Measurements from ENCODE around the gene NKG7.
"Not testable (repeated sequence)": the region's sequence is repeated elsewhere in the genome, so short reads cannot be mapped to it uniquely, and the experiment has no call there.

NKG7 gene

GRCh38 chr19:51372649-51373504 lies at the start of gene NKG7:
TSS of gene NKG7 (minus strand) at chr19:51372654. CDS start at chr19:51372535, 119 bp downstream.
- DNase-seq: no peak

GRCh38 chr19:51422053-51422448 lies 49.6 kb upstream of the NKG7 start:
- DNase-seq: no peak

- no peak for DNase-seq
Observed at GRCh38 chr19:51421229-51422052, 49.0 kb upstream of the NKG7 start.

DNA sequence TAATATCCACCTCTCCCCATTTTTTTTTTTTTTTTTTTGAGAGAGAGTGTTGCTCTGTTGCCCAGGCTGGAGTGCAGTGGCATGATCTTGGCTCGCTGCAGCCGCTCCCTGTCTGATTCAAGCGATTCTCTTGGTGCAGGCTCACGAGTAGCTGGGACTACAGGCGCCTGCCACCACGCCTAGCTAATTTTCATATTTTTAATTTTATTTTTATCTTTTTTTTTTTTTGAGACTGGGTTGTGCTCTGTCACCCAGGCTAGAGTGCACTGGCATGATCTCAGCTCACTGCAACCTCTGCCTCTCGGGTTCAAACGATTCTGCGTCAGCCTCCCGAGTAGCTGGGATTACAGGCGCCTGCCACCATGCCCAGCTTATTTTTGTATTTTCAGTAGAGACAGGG lies 48.1 kb upstream of the NKG7 start:
- DNase-seq: not testable (repeated sequence)

- no peak for DNase-seq
Observed at GRCh38 chr19:51418707-51419106, 46.3 kb upstream of the NKG7 start.

DNA sequence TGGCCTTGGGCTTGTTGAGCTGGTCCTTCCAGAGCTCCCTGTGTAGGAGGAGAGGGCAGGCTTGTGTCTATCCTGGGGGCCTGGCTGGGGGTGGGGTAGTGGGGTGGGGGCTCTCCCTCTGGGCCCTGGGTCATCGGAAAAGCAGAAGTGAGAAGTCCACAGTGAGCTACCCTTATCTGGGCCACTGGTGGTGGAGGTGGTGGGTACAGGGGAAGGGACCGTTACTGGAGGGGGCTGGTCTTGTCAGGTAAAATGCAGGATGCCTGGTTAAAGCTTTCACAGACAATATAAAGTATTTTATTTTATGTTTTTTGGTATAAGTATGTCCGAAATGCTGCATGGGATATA lies 45.3 kb upstream of the NKG7 start:
- DNase-seq: no peak

- DNase-seq: no peak
Observed at GRCh38 chr19:51417107-51417809, 44.8 kb upstream of the NKG7 start, which contains the start of gene SIGLEC10. TSS of gene SIGLEC10 (minus strand) at chr19:51417642. CDS start at chr19:51417581, 61 bp downstream.

- DNase-seq: not testable (repeated sequence)
Observed at GRCh38 chr19:51416422-51416821, 44.0 kb upstream of the NKG7 start.

GRCh38 chr19:51415187-51415586 lies 42.7 kb upstream of the NKG7 start:
- no peak for DNase-seq

GRCh38 chr19:51410950-51411748 lies 38.7 kb upstream of the NKG7 start:
- DNase-seq: no peak

DNA sequence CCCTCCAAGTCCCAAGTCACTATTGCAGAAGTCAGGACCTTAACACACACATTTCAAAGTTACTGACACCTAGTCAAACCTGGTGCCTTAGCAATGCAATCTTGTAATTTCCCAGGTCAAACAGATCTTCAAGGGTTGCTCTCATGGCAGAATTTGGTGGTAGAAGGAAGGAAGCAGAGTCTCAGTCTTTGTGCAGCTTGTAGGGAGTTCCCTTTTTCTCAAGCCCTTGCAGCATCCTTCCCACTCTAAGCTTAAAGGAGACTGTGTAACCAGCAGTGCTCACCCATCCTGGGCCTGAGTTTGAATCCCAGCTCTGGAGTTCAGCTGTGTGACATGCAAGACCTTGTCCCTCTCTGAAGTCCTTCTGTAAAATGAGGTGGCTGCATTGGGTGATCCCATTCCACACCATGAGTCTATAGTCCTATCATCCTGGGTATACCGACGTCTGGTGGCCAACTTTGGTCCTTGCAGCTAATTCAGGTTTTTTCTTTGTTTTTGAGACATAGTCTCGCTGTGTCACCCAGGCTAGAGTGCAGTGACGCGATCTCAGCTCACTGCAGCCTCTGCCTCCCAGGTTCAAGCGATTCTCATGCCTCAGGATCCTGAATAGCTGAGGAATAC lies 35.2 kb upstream of the NKG7 start:
- no peak for DNase-seq

DNA sequence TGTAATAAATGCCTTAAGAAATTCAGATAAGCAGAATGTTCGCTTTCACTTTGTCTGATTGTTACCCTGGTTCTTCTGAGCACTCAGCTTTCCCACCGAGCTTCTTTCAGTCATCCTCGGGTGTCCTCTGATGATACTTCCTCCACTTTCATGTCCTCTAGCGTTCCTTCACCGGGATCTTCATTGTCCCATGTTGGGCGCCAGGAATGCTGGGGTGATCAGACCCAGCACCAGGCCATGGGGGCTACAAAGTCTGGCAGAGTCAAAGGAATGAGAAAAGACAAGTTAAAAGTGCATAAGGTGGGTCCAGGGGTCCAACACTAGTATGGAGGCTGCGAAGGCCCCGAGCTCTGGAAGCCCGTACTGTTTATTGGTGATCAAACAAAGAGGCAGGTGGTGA lies 29.7 kb upstream of the NKG7 start:
- DNase-seq: no peak

- not testable (repeated sequence) for DNase-seq
Observed at GRCh38 chr19:51399936-51400335, 27.5 kb upstream of the NKG7 start.

- no peak for DNase-seq
Observed at GRCh38 chr19:51399231-51399630, 26.8 kb upstream of the NKG7 start.

DNA sequence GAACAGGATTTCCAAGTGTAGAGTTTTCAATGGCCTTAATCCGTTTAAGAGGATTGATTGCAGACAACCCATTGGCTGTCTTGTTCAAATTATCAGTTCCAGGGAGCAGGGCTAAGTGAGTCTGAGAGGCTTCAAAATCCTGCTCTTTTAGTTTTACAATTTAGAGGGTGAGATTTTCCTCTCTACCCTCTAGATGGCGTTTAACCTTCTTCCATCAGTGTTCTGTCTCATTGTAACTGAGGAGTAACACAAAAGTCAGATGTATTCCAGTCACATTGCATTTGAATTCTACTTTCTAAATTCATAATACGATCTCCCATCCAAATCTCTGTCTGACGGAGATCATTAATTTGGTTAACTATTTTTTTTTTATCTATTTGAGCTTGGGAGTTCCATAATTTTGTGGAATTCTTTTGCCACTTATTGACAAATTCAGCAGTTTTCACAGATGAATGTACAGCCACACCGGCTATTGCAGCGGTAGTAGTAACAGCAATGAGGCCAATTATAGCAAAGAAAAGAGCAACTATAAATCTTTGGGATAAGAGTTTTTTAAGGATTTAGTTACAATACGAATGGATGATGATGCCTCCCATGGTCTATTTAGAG lies 25.7 kb upstream of the NKG7 start:
- no peak for DNase-seq

DNA sequence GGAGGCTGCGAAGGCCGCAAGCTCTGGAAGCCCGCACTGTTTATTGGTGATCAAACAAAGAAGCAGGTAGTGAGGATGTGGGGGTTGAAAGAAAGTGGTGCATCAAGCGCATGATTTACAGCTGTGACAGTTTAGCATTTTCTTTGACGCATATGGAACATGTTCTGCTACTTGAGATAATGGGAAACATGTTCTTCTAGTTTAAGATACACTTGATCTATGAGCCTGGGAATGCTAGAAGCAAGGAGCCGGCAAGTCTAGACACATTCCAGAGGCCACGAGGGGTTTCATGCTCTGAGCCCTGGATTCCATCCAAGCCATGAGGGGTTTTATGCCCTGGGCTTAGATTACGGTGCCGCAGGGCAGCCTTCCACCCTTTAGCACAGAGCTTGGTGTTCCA lies 25.0 kb upstream of the NKG7 start:
- DNase-seq: not testable (repeated sequence)

DNA sequence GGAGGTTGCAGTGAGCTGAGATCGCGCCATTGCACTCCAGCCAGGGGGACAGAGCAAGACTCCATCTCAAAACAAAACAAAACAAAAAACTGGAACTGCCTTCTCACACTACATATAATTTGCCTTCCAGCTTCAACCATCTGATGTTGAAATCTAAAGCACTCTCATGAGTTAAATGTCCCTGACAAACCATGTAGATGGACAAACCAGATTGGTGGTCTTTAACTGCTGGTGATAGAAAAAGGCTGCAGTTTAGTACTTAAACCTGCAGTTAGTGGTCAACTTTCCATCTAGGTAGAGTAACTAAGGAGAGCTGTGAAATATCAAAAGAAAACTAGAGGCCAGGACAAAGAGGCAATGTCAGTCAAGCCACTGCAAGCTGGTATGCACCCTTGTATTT lies 23.7 kb upstream of the NKG7 start:
- DNase-seq: no peak

- no peak for DNase-seq
Observed at GRCh38 chr19:51394050-51394836, 21.8 kb upstream of the NKG7 start.

DNA sequence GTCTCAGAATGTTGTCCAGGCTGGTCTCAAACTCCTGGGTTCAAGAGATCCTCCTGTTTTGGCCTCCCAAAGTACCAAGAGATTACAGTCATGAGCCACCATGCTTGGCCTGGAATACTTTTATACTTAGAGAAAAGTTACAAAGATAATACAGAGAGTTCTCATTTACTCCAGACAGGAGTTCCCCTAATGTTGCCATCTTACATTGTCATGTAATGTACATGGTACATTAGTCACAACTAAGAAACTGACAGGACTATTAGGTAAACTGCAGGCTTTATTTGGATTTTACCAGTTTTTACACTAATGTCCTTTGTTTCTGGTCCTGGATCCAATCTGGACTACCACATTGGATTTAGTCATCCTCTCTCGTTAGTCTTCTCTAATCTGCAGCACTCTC lies 20.2 kb upstream of the NKG7 start:
- DNase-seq: no peak

DNA sequence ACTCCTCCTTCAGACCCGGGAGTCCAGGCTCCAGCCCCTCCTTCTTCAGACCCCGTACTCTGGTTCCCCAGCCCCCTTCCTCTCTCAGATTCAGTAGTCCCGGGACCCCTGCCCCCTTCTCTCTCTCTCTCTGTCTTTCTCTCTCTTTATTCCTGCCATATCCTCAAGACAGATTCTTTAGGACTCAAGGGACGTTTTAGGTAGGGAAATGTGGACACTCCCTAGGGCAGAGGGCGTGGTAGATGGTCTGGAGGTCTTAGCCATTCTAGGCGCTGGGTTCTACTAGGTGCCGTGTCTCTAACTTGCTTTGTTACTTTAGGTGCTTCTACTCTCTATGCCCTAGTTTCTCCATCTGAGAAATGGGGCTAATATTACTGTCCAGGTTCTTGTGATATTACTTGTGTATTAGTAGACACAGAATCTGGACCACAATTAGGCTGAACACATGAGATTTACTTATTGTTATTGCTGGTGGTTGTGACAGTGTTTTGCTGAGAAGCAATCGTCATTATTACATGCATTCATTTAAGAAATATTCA lies 18.7 kb upstream of the NKG7 start:
- no peak for DNase-seq
